Measurements from ENCODE around the gene NTM.

The NTM gene

GRCh38 chr11:132111316-132111715 lies 740.9 kb downstream of the NTM start:
- Histone ChIP-seq H3K27ac (ENCODE audit: extremely low read depth, low read depth, low read length) (no peak overlapping the region), H3K9me3 (ENCODE audit: control insufficient read depth, insufficient read depth, low read depth, low read length) (no peaks in the 10 kb centered on the region), H3K36me3 (ENCODE audit: control insufficient read depth in 2 of 2, insufficient read depth in 1 of 2, low read length in 2 of 2) (no peaks in the 10 kb centered on the region), H3K4me3 (ENCODE audit: low read depth, low read length) (no peak overlapping the region), H3K4me1 (ENCODE audit: control insufficient read depth, insufficient read depth, low read length) (no peaks in the 10 kb centered on the region)
- POLR2A ChIA-PET: no interaction called here
- TF ChIP-seq INSM2 (tag by site-specific recombination; IDR thresholded peaks at IDR 0.05) (no peak), ZNF785 (tag by site-specific recombination; IDR thresholded peaks at IDR 0.05) (no peak), ZNF677 (tag by site-specific recombination; IDR thresholded peaks at IDR 0.05) (no peak), ZNF398 (tag by site-specific recombination; IDR thresholded peaks at IDR 0.05) (no peak), ZNF391 (tag by site-specific recombination; IDR thresholded peaks at IDR 0.05; ENCODE audit: borderline replicate concordance, low read depth) (no peak), ZBTB7A (tag by site-specific recombination; IDR thresholded peaks at IDR 0.05; ENCODE audit: low read depth) (no peak), ZNF2 (tag by site-specific recombination; IDR thresholded peaks at IDR 0.05) (no peak), ZNF239 (tag by site-specific recombination; IDR thresholded peaks at IDR 0.05) (no peak), SCRT2 (tag by site-specific recombination; IDR thresholded peaks at IDR 0.05) (no peak), ZSCAN4 (tag by site-specific recombination; IDR thresholded peaks at IDR 0.05) (no peak), SP3 (tag by site-specific recombination; IDR thresholded peaks at IDR 0.05) (no peak)
- CTCF ChIA-PET: interaction anchor here (1.1 kb wide), 1 partner anchor 244 kb away, joined by 4 read pairs; no protein-coding TSS in a partner anchor

GRCh38 chr11:132111838-132112237 lies 741.4 kb downstream of the NTM start:
- TF ChIP-seq ZNF518A (tag by site-specific recombination; conservative IDR thresholded peaks at IDR 0.05; ENCODE audit: low read depth) (no peak), ZNF155 (tag by site-specific recombination; IDR thresholded peaks at IDR 0.05) (no peak), ZBTB21 (tag by site-specific recombination; IDR thresholded peaks at IDR 0.05) (no peak), GLIS2 (tag by site-specific recombination; IDR thresholded peaks at IDR 0.05) (no peak), ZNF785 (tag by site-specific recombination; IDR thresholded peaks at IDR 0.05) (no peak), ZNF473 (tag by site-specific recombination; IDR thresholded peaks at IDR 0.05) (no peak), SCRT1 (tag by site-specific recombination; IDR thresholded peaks at IDR 0.05; ENCODE audit: borderline replicate concordance) (no peak), EGR2 (tag by site-specific recombination; IDR thresholded peaks at IDR 0.05; ENCODE audit: low read depth) (no peak), KLF16 (tag by site-specific recombination; IDR thresholded peaks at IDR 0.05) (no peak), ZFHX2 (tag by site-specific recombination; conservative IDR thresholded peaks at IDR 0.05) (no peak), PRDM6 (tag by site-specific recombination; IDR thresholded peaks at IDR 0.05) (no peak), CTCF (tag by site-specific recombination; IDR thresholded peaks at IDR 0.05) (no peak)
- Histone ChIP-seq H3K9me3 (ENCODE audit: control insufficient read depth, insufficient read depth, low read depth, low read length) (no peaks in the 10 kb centered on the region), H3K4me3 (ENCODE audit: low read depth, low read length) (no peak overlapping the region), H3K36me3 (ENCODE audit: control insufficient read depth in 2 of 2, insufficient read depth in 1 of 2, low read length in 2 of 2) (no peaks in the 10 kb centered on the region), H3K27ac (ENCODE audit: extremely low read depth, low read depth, low read length) (no peak overlapping the region), H3K4me1 (ENCODE audit: control insufficient read depth, insufficient read depth, low read length) (no peaks in the 10 kb centered on the region)
- ChIA-PET POLR2A (no interaction called here), CTCF (interaction anchor here (0.6 to 1.4 kb wide), 4 partner anchors 13 to 290 kb away, joined by 3 to 8 read pairs (median 4); no protein-coding TSS in a partner anchor)

Measured in HEK293 (cell line).